ENCODE measurements around the gene CD52. TPM values are rescaled to one million over a fixed set of nuclear protein-coding genes. Genes with fewer than 3 reads are reported as not detected.

CD52 gene
- total RNA-seq, 1 experiment from 2014 or later, result 8.3 TPM

GRCh38 chr1:26346274-26347033 is 28.7 kb downstream of the CD52 start:
- no peaks in the 10 kb centered on the region for H3K36me3 ChIP-seq (replicated peaks; ENCODE audit: control insufficient read depth, insufficient read depth, low read length)
- no peaks in the 10 kb centered on the region for H3K27me3 ChIP-seq (ENCODE audit: control insufficient read depth, insufficient read depth, low read length)
- no peak overlapping the region for H3K4me3 ChIP-seq (ENCODE audit: insufficient read depth, low read depth, low read length)
- no peak for DNase-seq

- DNase-seq, result no peak
- Histone ChIP-seq H3K4me3 (ENCODE audit: insufficient read depth, low read depth, low read length) (no peak overlapping the region), H3K27me3 (ENCODE audit: control insufficient read depth, insufficient read depth, low read length) (no peaks in the 10 kb centered on the region), H3K36me3 (replicated peaks; ENCODE audit: control insufficient read depth, insufficient read depth, low read length) (no peaks in the 10 kb centered on the region)
Measured at GRCh38 chr1:26349188-26349876, 31.6 kb downstream of the CD52 start.

DNA sequence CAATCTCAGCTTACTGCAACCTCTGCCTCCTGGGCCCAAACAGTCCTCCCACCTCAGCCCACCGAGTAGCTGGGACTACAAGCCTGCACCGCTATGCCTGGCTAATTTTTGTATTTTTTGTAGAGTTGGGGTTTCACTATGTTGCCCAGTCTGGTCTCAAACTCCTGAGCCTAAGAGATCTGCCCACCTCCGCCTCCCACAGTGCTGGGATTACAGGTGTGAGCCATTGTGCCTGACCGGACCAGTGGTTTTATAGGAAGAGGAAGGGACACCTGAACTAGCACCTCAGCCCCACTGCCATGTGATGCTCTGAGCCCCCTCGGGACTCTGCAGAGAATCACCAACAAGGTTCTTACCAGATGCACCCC is 32.1 kb downstream of the CD52 start:
- H3K4me3 ChIP-seq (ENCODE audit: insufficient read depth, low read depth, low read length), result no peak overlapping the region
- no peak for DNase-seq
- no peaks in the 10 kb centered on the region for H3K27me3 ChIP-seq (ENCODE audit: control insufficient read depth, insufficient read depth, low read length)
- H3K36me3 ChIP-seq (replicated peaks; ENCODE audit: control insufficient read depth, insufficient read depth, low read length), result no peaks in the 10 kb centered on the region

GRCh38 chr1:26350343-26350700 is 32.6 kb downstream of the CD52 start:
- Histone ChIP-seq H3K27me3 (ENCODE audit: control insufficient read depth, insufficient read depth, low read length) (no peaks in the 10 kb centered on the region), H3K4me3 (ENCODE audit: insufficient read depth, low read depth, low read length) (no peak overlapping the region), H3K36me3 (replicated peaks; ENCODE audit: control insufficient read depth, insufficient read depth, low read length) (no peaks in the 10 kb centered on the region)
- no peak for DNase-seq

- H3K4me3 ChIP-seq (ENCODE audit: insufficient read depth, low read depth, low read length), result no peak overlapping the region
- DNase-seq, result peak; percentile 45
- no peaks in the 10 kb centered on the region for H3K27me3 ChIP-seq (ENCODE audit: control insufficient read depth, insufficient read depth, low read length)
- H3K36me3 ChIP-seq (replicated peaks; ENCODE audit: control insufficient read depth, insufficient read depth, low read length), result no peaks in the 10 kb centered on the region
Measured at GRCh38 chr1:26350701-26351589, 33.2 kb downstream of the CD52 start.

- Histone ChIP-seq H3K36me3 (replicated peaks; ENCODE audit: control insufficient read depth, insufficient read depth, low read length) (no peaks in the 10 kb centered on the region), H3K4me3 (ENCODE audit: insufficient read depth, low read depth, low read length) (no peak overlapping the region), H3K27me3 (ENCODE audit: control insufficient read depth, insufficient read depth, low read length) (no peaks in the 10 kb centered on the region)
- peak; percentile 16 for DNase-seq
Measured at GRCh38 chr1:26351590-26352337, 34.0 kb downstream of the CD52 start.

DNA sequence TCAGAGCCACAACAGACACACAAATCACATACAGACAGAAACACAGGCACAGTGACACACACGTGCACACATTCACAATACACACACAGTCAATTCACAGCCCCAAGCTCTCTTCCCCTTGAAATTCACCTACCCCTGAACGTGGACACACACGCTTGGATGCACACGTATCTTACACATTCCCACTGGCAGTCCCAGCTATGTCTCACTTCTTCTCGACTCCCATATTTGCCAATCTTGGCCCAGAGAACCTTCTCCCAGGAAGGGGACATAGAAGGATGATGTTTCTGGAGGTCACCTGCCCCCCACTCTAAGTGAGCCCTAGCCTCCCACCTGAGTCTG is 34.6 kb downstream of the CD52 start:
- H3K4me3 ChIP-seq (ENCODE audit: insufficient read depth, low read depth, low read length), result no peak overlapping the region
- no peaks in the 10 kb centered on the region for H3K36me3 ChIP-seq (replicated peaks; ENCODE audit: control insufficient read depth, insufficient read depth, low read length)
- H3K27me3 ChIP-seq (ENCODE audit: control insufficient read depth, insufficient read depth, low read length), result no peaks in the 10 kb centered on the region
- no peak for DNase-seq

GRCh38 chr1:26353210-26353859 is 35.6 kb downstream of the CD52 start:
- H3K4me3 ChIP-seq (ENCODE audit: insufficient read depth, low read depth, low read length), result no peak overlapping the region
- DNase-seq, result peak; percentile 11
- H3K27me3 ChIP-seq (ENCODE audit: control insufficient read depth, insufficient read depth, low read length), result no peaks in the 10 kb centered on the region
- no peaks in the 10 kb centered on the region for H3K36me3 ChIP-seq (replicated peaks; ENCODE audit: control insufficient read depth, insufficient read depth, low read length)

- DNase-seq, result peak; percentile 49
- no peak within 1 kb of the TSS for H3K4me3 ChIP-seq (ENCODE audit: insufficient read depth, low read depth, low read length)
- no peaks in the 10 kb centered on the region for H3K36me3 ChIP-seq (replicated peaks; ENCODE audit: control insufficient read depth, insufficient read depth, low read length)
- H3K27me3 ChIP-seq (ENCODE audit: control insufficient read depth, insufficient read depth, low read length), result peaks cover 2% of the 10 kb centered on the region; the same call in 1 of the 2 replicates
Measured at GRCh38 chr1:26353976-26354820, 36.4 kb downstream of the CD52 start, which contains the start of gene CRYBG2. Gene CRYBG2 (minus strand): TSS chr1:26354130. CDS start chr1:26346657, 7,473 bp downstream.

GRCh38 chr1:26354972-26355371 is 37.2 kb downstream of the CD52 start:
- H3K27me3 ChIP-seq (ENCODE audit: control insufficient read depth, insufficient read depth, low read length), result peaks cover 5% of the 10 kb centered on the region
- DNase-seq, result peak; percentile 38
- H3K4me3 ChIP-seq (ENCODE audit: insufficient read depth, low read depth, low read length), result no peak overlapping the region
- H3K36me3 ChIP-seq (replicated peaks; ENCODE audit: control insufficient read depth, insufficient read depth, low read length), result no peaks in the 10 kb centered on the region

DNA sequence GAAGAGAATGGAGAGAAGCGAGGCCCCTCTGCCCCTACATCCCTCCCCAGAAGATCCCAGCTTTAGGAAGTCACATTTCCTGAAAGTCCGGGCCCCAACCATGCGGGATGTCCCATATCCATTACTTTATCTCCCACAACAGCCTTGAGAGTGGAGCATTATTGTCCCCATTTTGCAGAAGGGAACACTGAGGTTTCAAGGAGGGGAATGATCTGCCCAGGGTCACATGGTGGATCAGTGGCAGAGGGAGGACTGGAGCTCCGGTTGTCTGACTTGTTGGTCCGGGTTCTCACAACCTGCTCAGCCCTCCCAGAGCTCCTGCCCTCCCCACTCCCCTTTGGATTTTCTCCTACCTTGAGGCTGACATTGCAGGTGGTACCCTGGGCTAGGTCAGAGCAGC is 38.3 kb downstream of the CD52 start:
- Histone ChIP-seq H3K36me3 (replicated peaks; ENCODE audit: control insufficient read depth, insufficient read depth, low read length) (no peaks in the 10 kb centered on the region), H3K27me3 (ENCODE audit: control insufficient read depth, insufficient read depth, low read length) (peaks cover 16% of the 10 kb centered on the region), H3K4me3 (ENCODE audit: insufficient read depth, low read depth, low read length) (no peak overlapping the region)
- DNase-seq, result no peak

GRCh38 chr1:26357121-26357602 is 39.4 kb downstream of the CD52 start:
- Histone ChIP-seq H3K4me3 (ENCODE audit: insufficient read depth, low read depth, low read length) (no peak overlapping the region), H3K27me3 (ENCODE audit: control insufficient read depth, insufficient read depth, low read length) (peaks cover 16% of the 10 kb centered on the region), H3K36me3 (replicated peaks; ENCODE audit: control insufficient read depth, insufficient read depth, low read length) (no peaks in the 10 kb centered on the region)
- DNase-seq, result peak; percentile 64

Data from H7 (cell line).